Measurements from ENCODE around the gene GDF10.

DNA sequence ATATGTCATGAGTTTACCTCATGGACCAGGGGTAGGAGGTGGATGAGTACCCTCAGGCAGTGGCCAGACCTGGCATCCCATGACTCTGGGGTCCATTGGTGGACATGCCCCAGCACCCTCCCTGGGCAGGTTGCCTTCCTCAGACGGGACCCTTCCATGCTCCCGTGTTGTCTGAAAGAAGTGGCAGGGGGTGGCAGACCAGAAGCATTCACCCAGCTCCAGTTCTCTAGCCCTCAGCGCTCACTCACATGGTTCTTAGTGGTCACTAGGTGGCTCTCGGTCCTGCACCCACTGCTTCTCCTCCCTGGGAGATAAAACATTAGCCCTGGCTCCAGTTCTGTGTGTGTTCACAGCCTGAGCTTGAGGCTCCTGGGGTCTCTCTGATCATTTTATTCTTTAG, 54.2 kb downstream of the GDF10 start:
- TF ChIP-seq, protein P1, sequence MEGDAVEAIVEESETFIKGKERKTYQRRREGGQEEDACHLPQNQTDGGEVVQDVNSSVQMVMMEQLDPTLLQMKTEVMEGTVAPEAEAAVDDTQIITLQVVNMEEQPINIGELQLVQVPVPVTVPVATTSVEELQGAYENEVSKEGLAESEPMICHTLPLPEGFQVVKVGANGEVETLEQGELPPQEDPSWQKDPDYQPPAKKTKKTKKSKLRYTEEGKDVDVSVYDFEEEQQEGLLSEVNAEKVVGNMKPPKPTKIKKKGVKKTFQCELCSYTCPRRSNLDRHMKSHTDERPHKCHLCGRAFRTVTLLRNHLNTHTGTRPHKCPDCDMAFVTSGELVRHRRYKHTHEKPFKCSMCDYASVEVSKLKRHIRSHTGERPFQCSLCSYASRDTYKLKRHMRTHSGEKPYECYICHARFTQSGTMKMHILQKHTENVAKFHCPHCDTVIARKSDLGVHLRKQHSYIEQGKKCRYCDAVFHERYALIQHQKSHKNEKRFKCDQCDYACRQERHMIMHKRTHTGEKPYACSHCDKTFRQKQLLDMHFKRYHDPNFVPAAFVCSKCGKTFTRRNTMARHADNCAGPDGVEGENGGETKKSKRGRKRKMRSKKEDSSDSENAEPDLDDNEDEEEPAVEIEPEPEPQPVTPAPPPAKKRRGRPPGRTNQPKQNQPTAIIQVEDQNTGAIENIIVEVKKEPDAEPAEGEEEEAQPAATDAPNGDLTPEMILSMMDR (IDR thresholded peaks at IDR 0.05) = no peak
- no peak for TF ChIP-seq POLR2A (IDR thresholded peaks at IDR 0.05)
